Endodermal cell (in vitro differentiated cells): ENCODE measurements around the gene CPEB1. TPM values are rescaled to one million over a fixed set of nuclear protein-coding genes. Genes with fewer than 3 reads are reported as not detected.

ENCODE experiments used
- DNase-seq: peaks from one replicate; pipeline ENCODE4 v3.0.0-alpha.2; 2017
- H3K27ac ChIP-seq: 2 replicates; pipeline ENCODE4 v1.5.1; 2013; ENCODE audit warnings: mild to moderate bottlenecking, low read depth, low read length, moderate library complexity
- H3K27me3 ChIP-seq: 2 replicates; pipeline ENCODE4 v1.6.1; 2013; ENCODE audit warnings: mild to moderate bottlenecking, low read length, moderate library complexity; ENCODE audit not compliant: insufficient read depth, control insufficient read depth, poor library complexity, severe bottlenecking
- H3K36me3 ChIP-seq: 2 replicates; pipeline ENCODE4 v1.7.0; 2013; ENCODE audit warnings: mild to moderate bottlenecking, low read length, moderate library complexity; ENCODE audit not compliant: control insufficient read depth, insufficient read depth
- H3K4me1 ChIP-seq: one replicate; pipeline ENCODE4 v1.7.0; 2013; ENCODE audit warnings: low read length; ENCODE audit not compliant: control insufficient read depth, insufficient read depth
- H3K4me3 ChIP-seq: 2 replicates; pipeline ENCODE4 v1.5.1; 2013; ENCODE audit warnings: mild to moderate bottlenecking, low read length, moderate library complexity
- H3K9ac ChIP-seq: 2 replicates; pipeline ENCODE4 v1.6.1; 2013; ENCODE audit warnings: mild to moderate bottlenecking, low read length, moderate library complexity; ENCODE audit not compliant: poor library complexity, severe bottlenecking; ENCODE audit errors: extremely low read depth
- H3K9me3 ChIP-seq: 2 replicates; pipeline ENCODE4 v1.6.1; 2013; ENCODE audit warnings: mild to moderate bottlenecking, low read length, moderate library complexity; ENCODE audit not compliant: control insufficient read depth
- H3K27ac Mint-ChIP-seq: 2 replicates; pipeline ENCODE4 v1.8.0; 2020; ENCODE audit warnings: mixed read lengths
- H3K27me3 Mint-ChIP-seq: 2 replicates; pipeline ENCODE4 v1.8.0; 2021; ENCODE audit warnings: mild to moderate bottlenecking, mixed read lengths; ENCODE audit not compliant: insufficient read depth
- H3K36me3 Mint-ChIP-seq: 2 replicates; pipeline ENCODE4 v1.8.0; 2020; ENCODE audit warnings: low read depth, mixed read lengths
- H3K4me1 Mint-ChIP-seq: 2 replicates; pipeline ENCODE4 v1.8.0; 2020; ENCODE audit warnings: mixed read lengths
- H3K4me3 Mint-ChIP-seq: 2 replicates; pipeline ENCODE4 v1.8.0; 2020; ENCODE audit warnings: mild to moderate bottlenecking, moderate library complexity, mixed read lengths
- H3K9me3 Mint-ChIP-seq: 2 replicates; pipeline ENCODE4 v1.8.0; 2020; ENCODE audit warnings: mild to moderate bottlenecking, mixed read lengths
- CTCF ChIP-seq: fragments of 200-600 bp; sonication (generic); conservative IDR thresholded peaks from 2 replicates; pipeline ENCODE4 v1.5.0; 2021; ENCODE audit warnings: antibody characterized with exemption, mild to moderate bottlenecking
- WGBS, 2 experiments: methylation state at CpG; one replicate each; pipeline versions ENCODE4 v1.1.5 to v1.1.7; 2013; ENCODE audit warnings: missing lambda C conversion rate in 2 of 2, mixed read lengths in 1 of 2; ENCODE audit not compliant: insufficient coverage in 1 of 2, insufficient read length in 1 of 2; 5-methylcytosine and 5-hydroxymethylcytosine counted together
- total RNA-seq, 2 donors: library from RNA; stranded (reverse); fragmentation: NEBNext Ultra II Directional in 1 of 2; extraction: Animal tissue kit (Norgen Biotek cat#: 25700) in 1 of 2; gene quantifications; 2 replicates in 1 of 2; 3 replicates in 1 of 2; pipeline ENCODE4 v1.2.1, GENCODE V29; 2021

The CPEB1 gene
- total RNA-seq, 2 donors from 2014 or later: 1.0 to 1.4 TPM

- Histone ChIP-seq H3K9me3 (no peaks in the 10 kb centered on the region), H3K27ac (no peak overlapping the region), H3K4me3 (no peak overlapping the region), H3K9ac (no peak overlapping the region), H3K4me1 (peaks cover 17% of the 10 kb centered on the region), H3K27me3 (no peaks in the 10 kb centered on the region), H3K36me3 (no peaks in the 10 kb centered on the region)
- H3K4me1 Mint-ChIP-seq: peaks cover 38% of the 10 kb centered on the region
- H3K27ac Mint-ChIP-seq: no peak overlapping the region
- H3K36me3 Mint-ChIP-seq: no peaks in the 10 kb centered on the region
- no peak for TF ChIP-seq CTCF
- 84 to 98% methylated on average over 2 of the region's 2 CpGs for WGBS, 2 experiments
- peak; percentile 20 for DNase-seq
- H3K9me3 Mint-ChIP-seq: no peaks in the 10 kb centered on the region
- H3K27me3 Mint-ChIP-seq: peaks cover 2% of the 10 kb centered on the region
- no peak overlapping the region for H3K4me3 Mint-ChIP-seq
These were observed 79.5 kb downstream of the CPEB1 start for GRCh38 chr15:82567661-82568060.

- DNase-seq: peak; percentile 20
- Histone ChIP-seq H3K9ac (no peak overlapping the region), H3K36me3 (no peaks in the 10 kb centered on the region), H3K4me1 (peaks cover 14% of the 10 kb centered on the region), H3K27me3 (no peaks in the 10 kb centered on the region), H3K27ac (no peak overlapping the region), H3K4me3 (peak overlapping the region; percentile 11), H3K9me3 (no peaks in the 10 kb centered on the region)
- H3K36me3 Mint-ChIP-seq: no peaks in the 10 kb centered on the region
- peaks cover 36% of the 10 kb centered on the region for H3K4me1 Mint-ChIP-seq
- peaks cover 2% of the 10 kb centered on the region for H3K27me3 Mint-ChIP-seq
- WGBS, 2 experiments: 100% methylated on average over 1 of the region's 1 CpG; no CpG with 5 or more reads in 1 of the 2 experiments
- H3K4me3 Mint-ChIP-seq: no peak overlapping the region
- no peak for TF ChIP-seq CTCF
- no peak overlapping the region for H3K27ac Mint-ChIP-seq
- H3K9me3 Mint-ChIP-seq: no peaks in the 10 kb centered on the region
These were observed 80.5 kb downstream of the CPEB1 start for GRCh38 chr15:82566690-82567089.

- Histone ChIP-seq H3K4me1 (peaks cover 13% of the 10 kb centered on the region), H3K27ac (no peak overlapping the region), H3K4me3 (peak overlapping the region; percentile 3), H3K36me3 (no peaks in the 10 kb centered on the region), H3K9me3 (no peaks in the 10 kb centered on the region), H3K27me3 (no peaks in the 10 kb centered on the region), H3K9ac (no peak overlapping the region)
- Mint-ChIP-seq H3K9me3 (no peaks in the 10 kb centered on the region), H3K27ac (no peak overlapping the region), H3K4me3 (no peak overlapping the region), H3K27me3 (no peaks in the 10 kb centered on the region), H3K36me3 (no peaks in the 10 kb centered on the region), H3K4me1 (peaks cover 27% of the 10 kb centered on the region)
- no peak for TF ChIP-seq CTCF
- no peak for DNase-seq
- WGBS, 2 experiments: 80% methylated on average over 1 of the region's 1 CpG; no CpG with 5 or more reads in 1 of the 2 experiments
These were observed 88.7 kb downstream of the CPEB1 start for GRCh38 chr15:82558502-82558901.
